ENCODE data around the gene TUBGCP6.

Gene TUBGCP6

DNA sequence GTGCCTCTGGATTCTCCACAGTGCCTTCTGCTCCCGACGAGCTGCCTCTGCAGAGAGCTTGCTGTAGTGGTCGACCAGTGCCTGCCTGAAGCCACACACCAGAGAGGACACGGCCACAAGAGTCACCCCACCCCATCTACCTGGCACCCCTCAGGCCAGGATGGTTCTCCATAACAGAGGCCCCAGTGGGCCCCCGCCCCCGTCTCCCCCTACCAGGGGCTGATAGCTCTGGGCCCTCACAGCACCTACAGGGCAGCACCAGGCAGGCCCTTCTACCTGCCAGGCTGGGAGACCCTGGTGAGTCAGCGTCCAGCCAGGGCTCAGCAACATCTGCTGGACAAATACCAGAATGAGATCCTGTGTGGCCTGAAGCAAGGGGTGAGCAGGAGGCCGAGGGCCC is 22.3 kb downstream of the TUBGCP6 start:
- DNase-seq = no peak

DNA sequence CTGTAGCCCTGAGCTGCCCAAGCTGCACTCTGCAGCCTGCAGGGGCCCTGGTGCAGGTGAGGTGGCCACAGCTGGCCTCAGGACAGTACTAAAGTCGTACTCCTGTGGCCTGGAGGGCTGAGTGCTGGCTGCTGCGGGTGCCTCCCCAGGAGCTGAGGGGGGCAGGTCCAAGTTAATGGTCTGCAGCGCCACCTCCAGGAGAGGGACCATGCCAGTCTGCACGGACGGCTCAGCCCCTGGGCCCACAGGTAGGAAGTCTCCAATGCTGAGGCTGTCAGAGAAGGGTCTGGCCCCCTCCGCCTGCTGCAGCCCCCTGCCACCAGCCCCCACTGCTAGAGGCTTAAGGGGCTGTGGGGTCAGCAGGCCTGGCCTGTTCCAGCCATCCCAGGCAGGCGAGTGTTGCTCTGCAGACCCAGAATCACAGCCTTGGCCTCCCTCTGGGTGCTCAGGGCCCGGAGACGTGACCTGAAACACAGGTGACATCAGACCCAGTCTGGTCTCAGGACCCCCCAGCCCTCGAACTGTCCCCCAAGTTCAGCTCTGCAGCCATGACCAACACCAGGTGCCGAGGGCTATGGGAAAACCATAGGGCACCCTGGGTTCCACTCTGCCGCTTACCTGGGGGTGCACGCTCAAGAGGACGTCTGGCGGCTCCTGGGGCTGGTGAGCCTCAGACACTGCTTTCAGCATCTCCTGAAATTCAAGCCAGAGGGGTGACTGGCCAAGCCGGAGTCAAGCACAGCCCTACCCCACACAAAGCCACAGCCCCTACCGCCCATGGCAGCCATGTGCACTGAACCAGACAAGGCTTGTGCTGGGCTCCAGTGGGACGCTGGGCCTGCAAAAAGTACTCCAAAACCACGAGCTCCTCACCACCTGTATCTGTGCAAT is 23.2 kb downstream of the TUBGCP6 start:
- DNase-seq = no peak

DNA sequence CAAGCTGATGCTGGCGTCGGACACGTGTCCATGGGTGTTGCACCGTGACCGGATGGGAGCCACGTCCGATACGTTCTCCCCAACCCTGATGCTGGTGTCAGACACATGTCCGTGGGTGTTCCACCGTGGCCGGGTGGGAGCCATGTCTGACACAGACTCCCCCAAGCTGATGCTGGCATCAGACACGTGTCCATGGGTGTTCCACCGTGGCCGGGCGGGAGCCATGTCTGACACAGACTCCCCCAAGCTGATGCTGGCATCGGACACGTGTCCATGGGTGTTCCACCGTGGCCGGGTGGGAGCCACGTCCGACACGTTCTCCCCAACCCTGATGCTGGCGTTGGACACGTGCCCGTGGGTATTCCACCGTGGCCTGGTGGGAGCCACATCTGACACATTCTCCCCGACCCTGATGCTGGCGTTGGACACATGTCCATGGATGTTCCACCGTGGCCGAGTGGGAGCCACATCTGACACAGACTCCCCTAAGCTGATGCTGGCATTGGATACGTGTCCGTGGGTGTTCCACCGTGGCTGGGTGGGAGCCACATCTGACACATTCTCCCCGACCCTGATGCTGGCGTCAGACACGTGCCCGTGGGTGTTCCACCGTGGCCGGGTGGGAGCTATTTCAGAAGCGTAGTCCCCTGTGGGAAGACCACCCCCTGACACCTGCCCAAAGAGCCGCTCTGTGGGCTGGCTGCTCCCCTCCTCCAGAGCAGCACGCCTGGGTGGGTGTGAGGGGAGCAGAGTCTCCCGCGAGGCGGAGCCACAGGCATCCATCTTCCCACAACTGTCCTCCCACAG is 24.0 kb downstream of the TUBGCP6 start:
- DNase-seq = no peak

DNA sequence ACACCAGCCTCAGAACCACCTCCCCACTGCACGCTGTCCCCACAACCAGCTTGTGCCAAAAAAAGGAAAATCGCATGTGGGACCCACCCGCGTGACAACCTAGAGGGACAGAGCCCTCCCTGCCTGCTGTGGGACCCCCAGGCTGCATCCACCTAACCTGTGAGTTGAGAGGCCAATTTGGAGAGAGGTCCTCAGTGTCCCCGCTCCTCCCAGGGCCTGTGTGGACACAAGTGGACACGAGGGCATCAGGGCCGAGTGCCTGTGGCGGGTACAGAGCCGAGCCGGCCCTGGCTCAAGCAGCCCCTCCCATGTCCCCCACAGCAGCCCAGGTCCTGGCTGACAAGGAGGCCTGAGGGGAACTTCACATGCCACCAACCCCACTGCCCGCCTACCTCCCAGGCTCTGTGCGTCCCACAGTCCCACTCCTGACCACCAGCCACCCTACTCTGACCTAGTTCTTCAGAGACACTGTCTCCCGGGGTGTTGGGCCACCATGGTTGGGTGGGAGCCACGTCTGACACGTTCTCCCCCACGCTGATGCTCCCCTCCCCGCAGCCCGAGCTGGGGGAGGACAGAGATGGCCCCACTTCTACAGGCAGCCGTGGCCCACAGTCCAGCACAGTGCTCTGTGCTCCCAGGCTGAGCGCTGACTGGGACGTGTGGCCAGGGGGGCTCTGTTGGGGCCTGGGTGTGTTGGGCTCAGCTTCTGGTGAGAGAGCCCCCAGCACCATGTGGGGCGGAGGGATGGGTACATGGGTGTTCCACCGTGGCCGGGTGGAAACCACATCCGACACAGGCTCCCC is 24.8 kb downstream of the TUBGCP6 start:
- no peak for DNase-seq

DNA sequence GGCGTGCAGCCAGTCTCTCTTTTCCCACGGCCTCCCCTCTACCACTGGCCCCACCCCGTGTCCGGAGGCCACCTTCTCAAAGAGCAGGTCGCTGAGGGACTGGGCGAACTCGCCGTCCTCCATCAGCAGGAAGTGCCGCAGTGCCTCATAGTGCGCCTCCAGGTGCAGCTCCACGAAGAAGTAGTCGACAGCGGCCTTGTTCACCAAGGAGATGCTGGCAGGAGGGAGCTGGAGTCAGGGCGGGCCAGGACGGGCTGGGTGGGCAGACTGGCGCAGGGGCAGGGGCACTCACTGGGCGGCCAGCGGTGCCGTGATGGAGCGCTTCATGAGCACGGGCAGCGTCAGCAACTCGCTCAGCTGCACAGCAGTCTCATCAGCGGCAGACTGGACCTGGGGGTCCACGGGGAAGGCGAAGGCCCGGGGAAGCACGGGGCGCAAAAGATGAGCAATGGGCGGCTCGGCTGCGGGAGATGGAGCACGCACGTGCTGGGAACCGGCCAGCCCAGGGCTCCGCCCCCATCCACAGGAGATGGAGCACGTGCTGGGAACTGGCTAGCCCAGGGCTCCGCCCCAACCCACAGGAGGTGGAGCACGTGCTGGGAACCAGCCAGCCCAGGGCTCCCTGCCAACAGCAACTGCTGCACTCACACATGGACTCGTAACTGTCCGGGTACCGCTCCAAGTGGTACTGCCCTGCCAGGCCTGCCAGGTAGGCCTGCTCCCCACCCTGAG is 25.7 kb downstream of the TUBGCP6 start:
- no peak for DNase-seq

DNA sequence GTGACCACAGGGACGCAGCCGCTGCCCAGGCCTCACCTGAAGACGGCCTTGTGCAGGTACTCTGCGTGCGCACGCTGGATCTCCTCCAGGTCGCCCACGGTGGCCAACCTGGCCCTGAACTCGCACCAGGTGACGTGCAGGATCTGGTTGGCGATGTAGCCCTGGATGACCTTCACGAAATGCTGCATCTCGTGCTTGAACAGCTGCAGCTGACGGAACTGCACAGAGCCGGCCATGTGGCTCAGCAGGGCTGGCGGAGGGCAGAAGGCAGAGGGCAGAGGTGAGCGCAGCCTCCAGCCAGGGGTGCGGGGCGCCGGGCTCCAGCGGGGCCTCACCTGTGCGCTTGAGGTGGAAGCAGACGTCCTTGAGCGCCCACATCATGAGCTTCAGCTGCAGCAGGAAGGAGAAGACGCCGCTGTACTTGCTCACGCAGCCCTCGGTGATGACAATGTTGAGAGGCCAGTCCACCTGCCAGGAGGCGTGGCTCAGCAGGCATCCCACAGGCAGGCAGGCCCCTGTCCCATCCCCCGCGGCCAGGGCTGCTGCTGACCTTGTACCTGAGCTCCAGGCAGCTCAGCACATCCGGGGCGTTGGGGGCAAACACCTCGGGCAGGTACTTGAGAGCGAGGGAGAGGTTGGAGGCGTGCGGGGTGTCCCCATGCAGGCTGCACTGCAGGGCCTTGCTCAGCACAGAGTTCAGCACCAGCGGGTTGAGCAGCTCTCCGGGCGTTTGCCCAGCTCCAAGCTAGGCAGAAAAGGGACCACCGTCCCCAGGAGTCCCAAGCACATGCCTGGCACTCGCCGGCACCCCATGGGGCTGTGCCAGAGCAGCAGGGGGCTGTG is 26.4 kb downstream of the TUBGCP6 start:
- DNase-seq = no peak

DNA sequence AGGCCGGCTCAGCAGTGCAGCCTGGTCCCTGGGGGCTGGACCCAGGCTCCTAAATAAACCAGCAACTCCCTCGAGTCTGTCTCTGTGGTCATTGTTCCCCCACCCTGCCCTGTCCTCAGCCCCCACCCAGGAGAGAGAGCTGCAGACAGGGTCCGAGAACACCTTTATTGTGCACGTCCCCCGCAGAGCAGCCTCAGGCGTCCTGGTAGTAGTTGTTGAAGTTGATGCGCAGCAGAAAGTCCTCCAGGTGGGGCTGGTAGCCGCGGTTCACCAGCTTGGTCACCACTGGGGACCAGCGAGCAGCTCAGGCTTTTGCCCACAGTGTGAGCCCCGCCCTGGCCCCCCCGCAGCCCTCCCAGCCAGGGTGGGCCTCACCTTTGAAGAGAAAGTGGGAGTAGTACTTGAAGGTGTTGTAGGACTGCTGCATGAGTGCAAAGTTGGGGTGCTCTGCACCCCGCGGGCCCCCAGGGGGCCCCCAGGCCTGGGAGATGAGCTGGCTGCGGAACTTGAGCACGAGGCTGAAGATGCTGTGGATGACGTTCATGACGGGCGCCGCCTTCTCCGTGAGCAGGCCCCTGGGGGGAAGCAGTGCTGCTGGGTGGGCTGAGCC is 27.2 kb downstream of the TUBGCP6 start:
- no peak for DNase-seq

DNA sequence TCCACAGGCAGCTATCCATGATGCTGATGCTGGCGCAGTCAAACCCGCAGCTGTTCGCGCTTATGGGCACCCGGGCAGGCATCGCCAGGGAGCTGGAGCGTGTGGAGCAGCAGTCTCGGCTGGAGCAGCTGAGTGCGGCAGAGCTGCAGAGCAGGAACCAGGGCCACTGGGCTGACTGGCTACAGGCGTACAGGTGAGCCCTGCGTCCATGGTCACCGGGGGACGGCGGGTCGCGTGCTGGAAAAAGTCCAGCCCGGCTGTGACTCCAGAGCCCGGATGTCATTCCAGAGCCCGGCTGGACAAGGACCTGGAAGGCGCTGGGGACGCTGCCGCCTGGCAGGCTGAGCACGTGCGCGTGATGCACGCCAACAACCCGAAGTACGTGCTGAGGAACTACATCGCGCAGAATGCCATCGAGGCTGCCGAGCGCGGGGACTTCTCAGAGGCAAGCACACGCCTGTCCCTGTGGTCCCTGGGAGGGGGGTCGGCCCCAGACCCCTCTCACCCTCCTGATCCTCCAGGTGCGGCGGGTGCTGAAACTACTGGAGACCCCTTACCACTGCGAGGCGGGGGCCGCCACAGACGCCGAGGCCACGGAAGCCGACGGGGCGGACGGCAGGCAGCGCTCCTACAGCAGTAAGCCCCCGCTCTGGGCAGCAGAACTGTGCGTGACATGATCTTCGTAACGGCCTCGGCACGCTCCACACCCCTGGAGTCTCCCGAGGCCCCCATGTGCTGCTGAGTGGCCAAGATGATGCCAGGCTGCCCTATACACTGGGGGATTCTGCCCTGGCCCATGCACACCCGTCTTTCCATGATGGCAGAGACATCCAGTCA is 27.9 kb downstream of the TUBGCP6 start:
- no peak for DNase-seq

DNA sequence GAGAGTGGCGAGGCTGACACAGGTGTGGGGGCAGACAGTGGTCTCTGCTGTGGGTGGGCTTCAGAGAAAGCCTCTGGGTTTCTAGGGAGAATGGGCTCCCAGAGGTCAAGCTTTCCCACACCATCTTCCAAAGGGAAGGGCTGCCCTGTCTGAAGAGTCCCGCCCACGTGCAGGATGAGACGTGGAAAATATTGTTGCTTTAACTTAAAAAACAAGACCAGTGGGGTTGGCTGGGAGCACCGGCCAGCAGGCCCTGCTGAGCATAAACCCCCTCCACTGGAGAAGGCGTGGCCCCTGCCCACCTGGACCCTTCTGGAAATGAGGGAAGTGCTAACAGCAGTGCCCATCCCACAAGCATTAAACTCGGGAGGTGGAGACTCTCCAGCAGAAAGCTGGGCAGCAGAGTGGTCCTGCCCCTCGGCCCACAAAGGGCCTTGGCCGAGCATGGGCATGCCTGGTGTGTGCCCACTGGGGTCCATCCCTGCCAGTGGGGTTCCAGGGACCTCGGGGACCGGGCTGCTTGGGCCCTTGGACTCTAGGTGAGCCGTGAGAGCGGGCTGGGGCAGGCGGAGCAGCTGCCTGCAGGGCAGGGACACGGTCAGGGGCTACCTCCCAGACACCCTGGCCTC is 28.7 kb downstream of the TUBGCP6 start:
- DNase-seq = no peak

DNA sequence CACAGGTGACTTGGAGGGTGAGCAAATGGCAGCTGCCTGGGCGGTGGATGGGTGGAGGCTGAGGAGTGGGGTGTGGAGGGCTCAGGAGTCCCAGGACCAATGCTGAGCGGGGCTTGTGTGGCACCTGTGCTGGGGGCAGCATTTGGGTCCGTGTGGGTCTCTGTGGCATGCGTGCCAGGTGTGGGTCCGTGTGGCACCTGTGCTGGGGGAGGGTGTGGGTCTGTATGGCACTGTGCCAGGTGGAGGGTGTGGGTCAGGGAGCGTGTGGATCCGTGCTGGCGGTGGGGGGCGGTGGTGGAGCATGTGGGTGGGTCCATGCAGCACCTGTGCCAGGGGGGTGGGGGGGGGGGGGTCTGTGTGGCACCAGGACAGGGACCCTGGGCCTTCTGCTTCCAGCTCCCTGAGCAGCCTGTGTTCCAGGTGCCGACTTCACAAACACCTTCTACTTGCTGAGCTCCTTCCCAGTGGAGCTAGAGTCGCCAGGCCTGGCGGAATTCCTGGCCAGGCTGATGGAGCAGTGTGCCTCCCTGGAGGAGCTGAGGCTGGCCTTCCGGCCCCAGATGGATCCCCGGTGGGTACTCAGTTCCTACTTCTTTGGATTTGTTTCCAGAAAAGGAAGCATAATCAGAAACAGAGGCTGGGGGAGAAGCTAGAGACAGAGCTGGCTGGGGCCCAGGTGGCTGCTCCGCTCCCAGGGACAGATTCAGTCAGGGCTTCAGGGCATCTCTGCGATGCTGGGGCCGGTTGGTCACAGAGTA is 29.3 kb downstream of the TUBGCP6 start:
- no peak for DNase-seq

DNA sequence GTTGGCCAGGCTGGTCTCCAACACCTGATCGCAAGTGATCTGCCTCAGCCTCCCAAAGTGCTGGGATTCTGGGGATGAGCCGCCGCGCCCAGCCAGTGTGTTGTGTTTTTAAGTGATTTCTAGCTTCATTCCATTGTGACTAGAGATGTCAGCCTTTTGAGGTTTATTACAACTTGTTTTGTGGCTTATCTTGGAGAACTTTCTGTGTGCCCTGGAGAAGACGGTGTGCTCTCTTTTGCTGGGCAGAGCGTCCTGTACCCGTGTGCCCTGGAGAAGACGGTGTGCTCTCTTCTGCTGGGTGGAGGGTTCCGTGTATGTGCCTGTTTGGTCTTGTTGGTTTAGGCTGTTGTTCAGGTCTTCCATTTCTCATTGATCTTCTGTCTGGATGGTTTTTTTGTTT is 31.6 kb downstream of the TUBGCP6 start:
- DNase-seq = no peak

DNA sequence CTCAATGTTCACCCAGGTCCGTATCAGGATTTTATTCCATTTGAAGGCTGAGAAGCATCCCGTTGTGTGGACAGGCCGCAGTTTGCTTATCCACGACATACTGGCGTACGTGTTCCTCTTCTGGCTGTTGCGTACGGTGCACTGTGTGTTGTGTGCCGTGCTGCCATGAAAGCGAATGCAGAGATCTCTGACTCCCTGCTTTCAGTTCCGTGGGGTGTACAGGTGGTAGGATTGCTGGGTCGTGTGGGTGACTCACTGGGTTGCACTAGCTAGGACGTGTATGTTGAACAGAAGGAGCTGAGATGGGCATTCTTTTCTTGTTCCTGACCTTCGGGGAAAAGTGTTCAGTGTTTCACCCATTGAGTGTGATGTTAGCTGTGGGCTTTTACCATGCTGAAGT is 33.7 kb downstream of the TUBGCP6 start:
- DNase-seq = no peak

DNA sequence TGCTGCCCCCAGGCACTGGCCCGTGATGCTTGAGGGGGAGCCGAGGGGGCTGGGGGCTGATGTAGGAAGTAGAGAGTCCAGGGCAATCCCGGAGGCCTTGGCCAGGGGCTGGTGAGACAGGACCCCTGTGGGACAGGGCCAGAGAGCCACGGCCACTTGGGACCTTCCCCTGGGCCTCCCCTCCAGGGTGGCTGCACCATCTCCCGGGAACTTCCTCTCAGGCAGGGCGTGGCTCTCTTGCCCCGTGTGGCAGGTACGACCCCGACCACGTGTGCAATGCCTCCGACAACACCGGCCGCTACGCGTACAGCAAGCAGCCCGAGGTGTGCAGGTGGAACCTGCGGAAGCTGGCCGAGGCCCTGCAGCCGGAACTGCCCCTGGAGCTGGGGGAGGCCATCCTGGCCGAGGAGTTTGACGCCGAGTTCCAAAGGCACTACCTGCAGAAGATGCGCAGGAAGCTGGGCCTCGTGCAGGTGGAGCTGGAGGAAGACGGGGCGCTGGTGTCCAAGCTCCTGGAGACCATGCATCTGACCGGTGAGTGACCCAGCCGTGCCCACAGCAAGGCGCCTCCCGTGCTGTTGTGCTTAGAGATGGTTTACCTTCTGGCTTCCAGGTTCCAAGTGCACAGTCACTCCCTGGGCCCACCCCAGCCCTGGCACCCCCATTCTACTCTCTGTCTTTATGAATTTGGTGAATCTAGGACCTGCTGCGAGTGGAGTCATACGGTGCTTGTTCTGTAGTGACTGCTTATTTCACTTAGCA is 34.3 kb downstream of the TUBGCP6 start:
- DNase-seq = no peak

DNA sequence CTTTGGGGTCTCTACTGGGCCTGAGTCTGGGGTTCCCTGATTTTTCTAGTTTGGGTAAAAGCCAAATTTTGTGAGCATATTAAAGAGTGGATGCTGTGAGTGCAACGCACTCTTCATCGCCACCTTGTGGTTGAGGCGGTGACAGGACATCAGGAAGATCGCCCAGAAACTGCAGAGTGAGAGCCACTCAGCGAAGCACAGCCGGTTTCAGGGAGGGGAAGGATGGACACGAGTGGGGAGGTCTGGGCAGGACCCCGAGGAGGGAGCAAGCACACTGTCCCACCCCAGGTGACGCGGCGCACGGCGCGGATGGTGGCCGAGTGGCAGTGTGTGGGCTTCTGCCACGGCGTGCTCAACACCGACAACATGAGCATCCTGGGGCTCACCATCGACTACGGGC is 34.9 kb downstream of the TUBGCP6 start:
- peak; percentile 72 for DNase-seq

DNA sequence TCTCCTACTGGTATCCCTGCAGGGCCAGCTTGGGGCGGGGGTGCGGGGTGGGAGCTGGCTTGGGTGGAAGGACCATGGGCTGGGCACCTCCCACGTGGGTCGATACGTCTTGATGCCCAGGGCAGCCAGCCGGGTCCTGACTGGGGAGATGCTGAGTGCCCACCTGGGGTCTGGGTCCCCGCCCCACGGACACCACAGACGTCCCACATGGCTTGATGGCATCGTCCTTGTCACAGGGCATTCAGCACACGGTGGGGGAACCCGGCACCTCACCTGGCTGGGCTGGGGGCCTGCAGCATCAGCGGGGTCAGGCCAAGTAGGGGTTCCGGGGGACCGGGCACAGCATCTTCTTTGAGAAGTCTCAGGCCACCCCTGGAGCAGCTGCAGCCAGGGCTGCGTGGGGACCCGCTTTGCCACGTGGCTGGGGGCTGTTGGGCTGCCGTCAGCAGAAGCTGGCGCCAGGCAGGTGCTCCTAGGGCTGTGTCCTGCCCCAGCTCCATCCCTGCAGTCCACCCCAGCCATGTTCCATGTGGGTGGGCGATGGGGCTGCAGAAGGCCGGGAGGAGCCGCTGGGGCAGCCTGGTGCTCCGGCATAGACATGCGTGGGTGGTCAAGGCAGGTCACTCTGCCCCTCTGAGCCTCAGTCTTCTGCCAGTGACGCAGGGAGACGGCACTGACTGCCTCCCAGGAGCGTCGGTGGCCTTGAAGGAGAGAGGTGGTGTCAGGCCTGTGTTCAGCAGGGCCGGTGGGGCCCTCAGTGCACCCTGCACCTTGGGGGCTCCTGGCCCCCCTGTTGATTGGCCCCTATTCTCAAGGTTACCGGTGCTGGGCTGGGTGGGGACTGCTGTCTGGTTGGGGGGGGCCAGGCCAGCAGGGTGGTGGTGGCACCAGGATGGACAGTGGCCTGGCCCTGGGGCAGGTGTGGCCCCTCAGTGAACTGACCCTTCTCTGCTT is 35.6 kb downstream of the TUBGCP6 start:
- DNase-seq = no peak

DNA sequence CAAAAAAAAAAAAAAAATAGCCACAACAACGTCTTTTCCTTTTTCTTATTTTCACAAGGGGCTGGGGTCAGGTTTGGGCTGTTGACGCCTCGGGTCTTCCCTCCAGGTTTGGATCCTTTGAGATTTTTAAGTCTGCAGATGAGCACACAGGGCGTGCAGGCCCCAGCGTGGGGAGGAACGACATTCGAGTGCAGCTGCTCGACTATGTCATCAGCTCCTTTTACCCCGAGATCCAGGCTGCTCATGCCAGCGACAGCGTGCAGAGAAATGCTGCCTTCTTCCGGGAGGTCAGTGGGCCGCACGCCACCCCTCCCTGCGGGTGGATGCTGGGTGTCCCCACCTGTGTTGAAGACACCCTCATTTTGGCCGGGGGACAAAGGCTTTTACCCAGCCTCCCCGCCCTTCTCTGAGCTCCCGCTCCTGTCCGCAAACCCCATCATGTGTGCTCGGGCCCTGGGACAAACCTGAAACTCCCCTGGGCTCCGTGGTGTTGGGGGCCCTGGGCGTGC is 36.3 kb downstream of the TUBGCP6 start:
- no peak for DNase-seq

All from CD4-positive, alpha-beta T cell treated with Interleukin-21 for 1 hour (primary cell).